Measurements from ENCODE around the gene BEST2.

BEST2 gene

DNA sequence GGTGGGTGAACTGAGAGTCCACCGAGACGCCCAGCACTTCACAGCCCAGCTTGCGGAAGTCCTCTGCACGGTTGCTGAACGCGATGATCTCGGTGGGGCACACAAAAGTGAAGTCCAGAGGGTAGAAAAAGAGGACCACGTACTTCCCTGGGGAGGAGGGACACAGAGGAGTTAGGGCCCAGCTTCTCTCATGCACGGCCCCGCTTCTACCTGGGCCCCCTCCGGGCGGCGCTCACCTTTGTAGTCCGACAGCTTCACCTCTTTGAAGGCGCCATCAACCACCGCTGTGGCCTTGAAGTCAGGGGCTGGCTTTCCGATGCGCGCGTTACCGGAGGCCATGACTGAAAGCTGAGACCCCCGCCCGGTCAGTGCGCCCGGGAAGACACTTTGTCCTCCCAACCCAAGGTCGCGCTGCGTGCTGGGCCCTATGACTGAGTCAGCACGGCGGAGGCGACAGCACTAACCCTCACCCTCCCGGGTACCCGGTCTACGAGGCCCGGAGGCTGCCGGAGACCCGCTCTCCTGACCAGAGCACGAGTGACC is 49.4 kb downstream of the BEST2 start:
- ChIA-PET CTCF (interaction anchor here (0.6 to 1.3 kb wide), 4 partner anchors 23 to 47 kb away, joined by 3 to 8 read pairs (median 5); no protein-coding TSS in a partner anchor), POLR2A (ENCODE audit: low non-redundant PET) (no interaction called here)
- DNase-seq (ENCODE audit: low spot score): no peak
- TF ChIP-seq, protein P1, sequence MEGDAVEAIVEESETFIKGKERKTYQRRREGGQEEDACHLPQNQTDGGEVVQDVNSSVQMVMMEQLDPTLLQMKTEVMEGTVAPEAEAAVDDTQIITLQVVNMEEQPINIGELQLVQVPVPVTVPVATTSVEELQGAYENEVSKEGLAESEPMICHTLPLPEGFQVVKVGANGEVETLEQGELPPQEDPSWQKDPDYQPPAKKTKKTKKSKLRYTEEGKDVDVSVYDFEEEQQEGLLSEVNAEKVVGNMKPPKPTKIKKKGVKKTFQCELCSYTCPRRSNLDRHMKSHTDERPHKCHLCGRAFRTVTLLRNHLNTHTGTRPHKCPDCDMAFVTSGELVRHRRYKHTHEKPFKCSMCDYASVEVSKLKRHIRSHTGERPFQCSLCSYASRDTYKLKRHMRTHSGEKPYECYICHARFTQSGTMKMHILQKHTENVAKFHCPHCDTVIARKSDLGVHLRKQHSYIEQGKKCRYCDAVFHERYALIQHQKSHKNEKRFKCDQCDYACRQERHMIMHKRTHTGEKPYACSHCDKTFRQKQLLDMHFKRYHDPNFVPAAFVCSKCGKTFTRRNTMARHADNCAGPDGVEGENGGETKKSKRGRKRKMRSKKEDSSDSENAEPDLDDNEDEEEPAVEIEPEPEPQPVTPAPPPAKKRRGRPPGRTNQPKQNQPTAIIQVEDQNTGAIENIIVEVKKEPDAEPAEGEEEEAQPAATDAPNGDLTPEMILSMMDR (conservative IDR thresholded peaks at IDR 0.05; ENCODE audit: low read depth): no peak
- peak overlapping the region; percentile 100 for H3K27ac ChIP-seq

DNA sequence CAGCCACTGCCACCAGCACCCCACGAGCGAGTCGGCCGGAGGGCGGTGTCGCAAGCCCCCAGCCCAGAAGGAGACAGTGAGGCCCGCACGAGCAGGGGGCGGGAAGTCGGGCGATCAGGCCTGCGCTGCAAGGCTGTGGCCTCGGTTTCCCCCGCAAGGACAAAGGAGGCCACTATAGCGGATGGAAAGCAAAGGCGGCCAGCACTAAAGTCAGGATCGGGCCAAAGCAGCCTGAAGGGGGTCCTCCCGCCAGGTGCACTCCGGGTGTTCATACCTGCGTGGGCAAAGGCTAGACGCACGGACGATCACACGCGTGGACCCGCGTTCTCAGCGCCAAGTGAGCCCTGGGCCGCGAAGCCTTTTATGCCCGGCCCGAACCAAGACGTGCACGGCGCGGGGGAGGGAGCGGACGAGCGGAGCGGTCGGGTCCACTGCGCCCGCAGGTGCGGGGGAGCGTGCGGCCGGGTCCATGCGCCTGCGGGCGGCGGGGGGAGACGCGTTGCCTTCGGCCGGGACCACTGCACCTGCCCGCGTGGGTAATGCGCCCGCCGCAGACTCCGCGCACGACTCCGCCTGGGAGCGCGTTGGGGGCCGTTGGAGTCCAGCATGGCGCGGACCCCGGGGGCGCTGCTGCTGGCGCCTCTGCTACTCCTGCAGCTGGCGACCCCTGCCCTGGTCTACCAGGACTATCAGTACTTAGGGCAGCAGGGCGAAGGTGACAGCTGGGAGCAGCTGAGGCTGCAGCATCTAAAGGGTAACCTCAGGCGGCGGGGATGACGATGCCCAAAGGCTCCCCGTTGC is 50.1 kb downstream of the BEST2 start, which contains the start of the genes PRDX2 and THSD8:
Gene PRDX2 (minus strand): TSS at position 335 of the 801 bp plus-strand sequence. CDS start 539 bp downstream, outside the sequence.
Gene THSD8 (plus strand): TSS at position 604 of the 801 bp plus-strand sequence. CDS start 3 bp downstream, at position 607.
- POLR2A ChIA-PET (ENCODE audit: low non-redundant PET): no interaction called here
- CTCF ChIA-PET: interaction anchor here (0.5 to 1.2 kb wide), 5 partner anchors 24 to 45 kb away, joined by 3 to 8 read pairs (median 3); no protein-coding TSS in a partner anchor
- peak; percentile 79 for DNase-seq (ENCODE audit: low spot score)
- TF ChIP-seq, protein P1 (conservative IDR thresholded peaks at IDR 0.05; ENCODE audit: low read depth): no peak
- H3K27ac ChIP-seq: peak within 1 kb of the TSS; percentile 100

DNA sequence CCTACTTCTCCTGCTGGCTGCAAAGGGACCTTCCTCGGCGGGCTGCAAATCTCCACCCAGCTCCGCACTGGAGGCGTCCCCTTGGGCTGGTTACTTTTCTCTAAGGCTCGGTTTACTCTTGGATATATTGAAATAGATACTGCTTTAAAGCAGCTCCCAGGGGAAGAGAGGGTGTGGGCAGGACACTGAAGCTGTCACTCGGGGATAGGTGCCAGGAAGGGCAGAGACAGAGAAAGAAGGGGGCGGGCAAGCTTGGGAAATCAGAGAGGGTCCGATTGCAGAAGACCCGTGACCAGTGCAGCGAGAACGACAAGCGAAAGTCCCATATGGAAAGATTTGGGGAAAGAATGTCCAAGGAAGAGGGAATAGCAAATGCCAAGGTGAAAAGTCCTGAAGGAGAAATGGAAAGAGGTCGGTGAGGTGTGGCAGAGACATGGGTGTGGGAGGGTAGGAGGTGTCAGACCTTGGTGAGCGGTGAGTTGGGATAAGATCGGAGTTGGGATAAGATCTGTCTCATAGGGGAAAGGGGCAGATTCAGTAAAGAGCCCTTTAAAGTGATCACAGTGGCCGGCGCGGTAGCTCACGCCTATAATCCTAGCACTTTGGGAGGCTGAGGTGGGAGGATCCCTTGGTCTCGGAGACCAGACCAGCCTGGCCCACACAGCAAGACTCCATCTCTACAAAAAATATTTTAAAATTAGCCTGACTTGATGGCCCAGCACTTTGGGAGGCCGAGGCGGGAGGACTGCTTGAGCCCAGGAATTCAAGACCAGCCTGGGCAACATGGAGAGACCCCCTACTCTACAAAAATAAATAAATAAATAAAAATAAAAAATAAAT is 50.9 kb downstream of the BEST2 start:
- TF ChIP-seq, protein P1 (conservative IDR thresholded peaks at IDR 0.05; ENCODE audit: low read depth): no peak
- ChIA-PET POLR2A (ENCODE audit: low non-redundant PET) (no interaction called here), CTCF (interaction anchor here (0.5 to 1.0 kb wide), 4 partner anchors 25 to 45 kb away, joined by 3 to 4 read pairs (median 3); no protein-coding TSS in a partner anchor)
- peak overlapping the region; percentile 100 for H3K27ac ChIP-seq
- DNase-seq (ENCODE audit: low spot score): peak; percentile 13

DNA sequence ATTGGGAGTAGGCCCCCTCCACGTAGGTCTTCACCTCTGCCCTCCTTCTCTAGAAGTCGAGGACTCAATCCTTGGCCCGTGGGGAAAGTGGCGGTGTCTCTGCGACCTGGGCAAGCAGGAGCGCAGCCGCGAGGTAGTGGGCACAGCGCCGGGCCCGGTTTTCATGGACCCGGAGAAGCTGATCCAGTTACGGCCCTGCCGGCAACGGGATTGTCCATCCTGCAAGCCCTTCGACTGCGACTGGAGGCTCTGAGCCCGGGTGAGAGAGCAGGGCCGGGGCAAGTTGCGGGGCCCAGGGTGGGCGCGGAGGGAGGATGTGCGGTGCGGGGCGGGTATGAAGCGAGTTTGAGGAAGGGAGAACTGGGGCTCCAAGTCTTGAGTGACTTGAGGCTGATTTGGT is 52.5 kb downstream of the BEST2 start:
- CTCF ChIA-PET: interaction anchor here (0.7 to 1.0 kb wide), 2 partner anchors 43 to 73 kb away, joined by 3 read pairs; no protein-coding TSS in a partner anchor
- TF ChIP-seq, protein P1 (conservative IDR thresholded peaks at IDR 0.05; ENCODE audit: low read depth): no peak
- DNase-seq (ENCODE audit: low spot score): no peak
- H3K27ac ChIP-seq: no peak overlapping the region
- POLR2A ChIA-PET (ENCODE audit: low non-redundant PET): no interaction called here

DNA sequence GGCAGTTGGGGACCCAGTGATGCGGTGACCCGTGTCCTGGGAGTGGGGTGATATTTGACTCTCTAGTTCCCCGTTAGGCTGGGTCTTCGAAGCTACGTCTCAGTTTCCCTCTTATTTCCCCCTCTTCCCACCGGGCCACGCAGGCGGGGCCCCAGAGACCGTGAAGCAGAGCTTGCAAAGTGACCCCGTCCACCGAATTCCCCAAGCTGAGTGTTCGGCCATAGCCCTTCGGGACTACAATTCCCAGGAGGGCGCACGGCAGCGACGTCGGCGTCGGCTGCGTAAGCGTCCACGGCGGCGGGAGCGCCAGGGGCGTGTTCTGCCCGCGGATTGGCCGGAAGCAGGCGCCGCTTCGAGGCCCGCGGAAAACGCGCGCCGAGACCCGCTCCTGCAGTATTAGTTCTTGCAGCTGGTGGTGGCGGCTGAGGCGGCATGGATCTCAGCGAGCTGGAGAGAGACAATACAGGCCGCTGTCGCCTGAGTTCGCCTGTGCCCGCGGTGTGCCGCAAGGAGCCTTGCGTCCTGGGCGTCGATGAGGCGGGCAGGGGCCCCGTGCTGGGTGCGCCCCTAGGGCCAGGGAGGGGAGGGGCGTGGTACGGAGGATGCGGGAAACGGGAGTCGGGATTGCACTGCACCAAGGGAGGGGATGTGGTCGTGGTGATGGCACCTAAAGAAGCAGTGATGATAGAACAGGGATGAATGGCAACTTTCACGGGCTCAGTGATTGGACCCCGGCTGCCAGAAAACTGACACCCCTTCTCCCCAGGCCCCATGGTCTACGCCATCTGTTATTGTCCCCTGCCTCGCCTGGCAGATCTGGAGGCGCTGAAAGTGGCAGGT is 54.9 kb downstream of the BEST2 start, which contains the start of gene RNASEH2A:
Gene RNASEH2A (plus strand): TSS at position 343 of the 840 bp plus-strand sequence. CDS start 90 bp downstream, at position 433.
- TF ChIP-seq, protein P1 (conservative IDR thresholded peaks at IDR 0.05; ENCODE audit: low read depth): no peak
- peak; percentile 88 for DNase-seq (ENCODE audit: low spot score)
- CTCF ChIA-PET: interaction anchor here (0.6 to 1.2 kb wide), 4 partner anchors 29 to 1037 kb away, joined by 3 to 4 read pairs (median 3); no protein-coding TSS in a partner anchor
- POLR2A ChIA-PET (ENCODE audit: low non-redundant PET): interaction anchor here (0.6 kb wide), 1 partner anchor 115 kb away, joined by 4 read pairs; no protein-coding TSS in a partner anchor
- peak within 1 kb of the TSS; percentile 76 for H3K27ac ChIP-seq

Measured in RWPE1 (cell line).